Prostate gland (tissue), 2 donors: ENCODE measurements around the gene VWA8. TPM values are rescaled to one million over a fixed set of nuclear protein-coding genes. Genes with fewer than 3 reads are reported as not detected.
"Not testable (repeated sequence)": the region's sequence is repeated elsewhere in the genome, so short reads cannot be mapped to it uniquely, and the experiment has no call there.

Experiments
- DNase-seq: peaks from one replicate; pipeline ENCODE4 v3.0.0-alpha.2; 2019; ENCODE audit warnings: low spot score
- H3K27ac ChIP-seq, 2 donors: fragments of 200-600 bp; sonication (generic); 2 replicates each; pipeline ENCODE4 v1.5.1; 2017 to 2019
- H3K27me3 ChIP-seq: fragments of 200-600 bp; sonication (generic); replicated peaks from 2 replicates; pipeline ENCODE4 v1.5.1; 2019; ENCODE audit not compliant: insufficient read depth
- H3K36me3 ChIP-seq, 2 donors: fragments of 200-600 bp; sonication (generic); 1 replicate in 1 of 2; 2 replicates in 1 of 2; pipeline versions ENCODE4 v1.5.1 to v1.8.1; 2017 to 2019
- H3K4me1 ChIP-seq: fragments of 200-600 bp; sonication (generic); replicated peaks from 2 replicates; pipeline ENCODE4 v1.5.1; 2019
- H3K4me3 ChIP-seq, 2 donors: fragments of 200-600 bp; sonication (generic); 2 replicates each; pipeline ENCODE4 v1.5.1; 2017 to 2019
- H3K9me3 ChIP-seq: fragments of 200-600 bp; sonication (generic); 2 replicates; pipeline ENCODE4 v1.5.1; 2017
- POLR2A ChIP-seq: fragments of 450-650 bp; IDR thresholded peaks from one replicate; pipeline ENCODE4 v1.6.1; 2016; ENCODE audit warnings: antibody characterized with exemption, mild to moderate bottlenecking
- POLR2AphosphoS5 ChIP-seq: sonication (generic); formaldehyde crosslinking; IDR thresholded peaks from one replicate; pipeline ENCODE4 v1.6.1; 2017; ENCODE audit warnings: antibody characterized with exemption
- WGBS: methylation state at CpG from one replicate; pipeline ENCODE4 v1.1.5; 2018; 5-methylcytosine and 5-hydroxymethylcytosine counted together
- intact Hi-C: fragments of 100-400 bp; cut with DNase I; formaldehyde crosslinking; loops from one replicate; pipeline ENCODE4 v1.14.2; 2022
- total RNA-seq, 2 donors: library from RNA; depleted of rRNA; stranded (reverse); fragments of >200 nt; gene quantifications; one replicate each; pipeline ENCODE4 v1.1.0, GENCODE V29; 2016
- TF ChIP-seq, protein P1 (sequence below), 4 experiments: fragments of 200-600 bp in 2 of 4; fragments of 450-650 bp in 2 of 4; sonication (generic) in 2 of 4; IDR thresholded peaks; 1 replicate in 3 of 4; 2 replicates in 1 of 4; pipeline ENCODE4 v1.5.1; 2016 to 2019; ENCODE audit warnings: antibody characterized with exemption in 4 of 4, mild to moderate bottlenecking in 2 of 4, moderate library complexity in 2 of 4

The VWA8 gene
- total RNA-seq, 2 donors from 2014 or later, result 18.1 to 21.8 TPM

DNA sequence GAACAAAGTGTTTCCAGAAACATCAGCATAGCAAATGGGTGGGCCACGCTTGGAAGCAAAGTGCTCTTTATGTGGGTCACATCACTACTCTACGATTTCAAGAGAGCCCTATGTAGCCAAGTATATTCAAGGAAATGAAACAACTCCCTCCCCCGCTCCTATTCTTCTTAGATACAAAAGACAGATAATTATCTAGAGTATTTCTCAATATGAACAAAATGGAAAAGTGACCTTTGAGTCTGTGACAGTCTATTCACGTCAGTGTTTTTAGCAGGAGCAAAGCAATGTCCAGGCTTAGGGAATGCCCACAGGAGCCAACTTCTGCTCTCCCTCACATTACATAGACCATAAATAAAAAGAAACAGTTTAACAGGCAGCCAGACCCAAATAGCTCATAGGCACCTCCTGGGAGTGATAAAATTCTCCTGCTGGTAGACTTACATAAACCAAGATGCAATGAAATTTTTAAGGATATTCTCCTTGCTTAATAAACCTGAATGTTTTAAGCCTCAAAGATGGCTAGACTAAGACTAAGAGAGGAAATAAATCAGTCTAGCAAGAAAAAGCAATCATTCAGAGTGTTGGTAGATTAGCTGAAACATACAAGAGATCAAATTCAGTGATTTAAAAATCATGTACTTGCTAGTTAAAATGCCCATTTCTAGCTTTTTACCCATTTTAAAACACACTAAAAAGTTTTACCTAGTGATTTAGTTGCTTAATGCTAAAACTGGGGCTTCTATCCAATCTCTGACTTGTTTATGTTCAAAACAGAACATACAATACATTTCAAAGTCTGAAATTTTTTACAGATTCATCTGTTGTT lies 320.7 kb downstream of the VWA8 start:
- Histone ChIP-seq H3K27me3 (no peaks in the 10 kb centered on the region), H3K27ac (peak overlapping the region; percentile 5 to 51), H3K9me3 (no peaks in the 10 kb centered on the region), H3K4me3 (no peak overlapping the region), H3K36me3 (no peaks in the 10 kb centered on the region), H3K4me1 (peaks cover 3% of the 10 kb centered on the region)
- intact Hi-C loops, result no loop called here
- WGBS, result 20% methylated on average over 4 of the region's 4 CpGs
- DNase-seq, result peak; percentile 14
- no peak for TF ChIP-seq POLR2A
- TF ChIP-seq, protein P1, sequence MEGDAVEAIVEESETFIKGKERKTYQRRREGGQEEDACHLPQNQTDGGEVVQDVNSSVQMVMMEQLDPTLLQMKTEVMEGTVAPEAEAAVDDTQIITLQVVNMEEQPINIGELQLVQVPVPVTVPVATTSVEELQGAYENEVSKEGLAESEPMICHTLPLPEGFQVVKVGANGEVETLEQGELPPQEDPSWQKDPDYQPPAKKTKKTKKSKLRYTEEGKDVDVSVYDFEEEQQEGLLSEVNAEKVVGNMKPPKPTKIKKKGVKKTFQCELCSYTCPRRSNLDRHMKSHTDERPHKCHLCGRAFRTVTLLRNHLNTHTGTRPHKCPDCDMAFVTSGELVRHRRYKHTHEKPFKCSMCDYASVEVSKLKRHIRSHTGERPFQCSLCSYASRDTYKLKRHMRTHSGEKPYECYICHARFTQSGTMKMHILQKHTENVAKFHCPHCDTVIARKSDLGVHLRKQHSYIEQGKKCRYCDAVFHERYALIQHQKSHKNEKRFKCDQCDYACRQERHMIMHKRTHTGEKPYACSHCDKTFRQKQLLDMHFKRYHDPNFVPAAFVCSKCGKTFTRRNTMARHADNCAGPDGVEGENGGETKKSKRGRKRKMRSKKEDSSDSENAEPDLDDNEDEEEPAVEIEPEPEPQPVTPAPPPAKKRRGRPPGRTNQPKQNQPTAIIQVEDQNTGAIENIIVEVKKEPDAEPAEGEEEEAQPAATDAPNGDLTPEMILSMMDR (IDR thresholded peaks at IDR 0.05), result no peak
- TF ChIP-seq POLR2AphosphoS5, result peak; percentile 41

DNA sequence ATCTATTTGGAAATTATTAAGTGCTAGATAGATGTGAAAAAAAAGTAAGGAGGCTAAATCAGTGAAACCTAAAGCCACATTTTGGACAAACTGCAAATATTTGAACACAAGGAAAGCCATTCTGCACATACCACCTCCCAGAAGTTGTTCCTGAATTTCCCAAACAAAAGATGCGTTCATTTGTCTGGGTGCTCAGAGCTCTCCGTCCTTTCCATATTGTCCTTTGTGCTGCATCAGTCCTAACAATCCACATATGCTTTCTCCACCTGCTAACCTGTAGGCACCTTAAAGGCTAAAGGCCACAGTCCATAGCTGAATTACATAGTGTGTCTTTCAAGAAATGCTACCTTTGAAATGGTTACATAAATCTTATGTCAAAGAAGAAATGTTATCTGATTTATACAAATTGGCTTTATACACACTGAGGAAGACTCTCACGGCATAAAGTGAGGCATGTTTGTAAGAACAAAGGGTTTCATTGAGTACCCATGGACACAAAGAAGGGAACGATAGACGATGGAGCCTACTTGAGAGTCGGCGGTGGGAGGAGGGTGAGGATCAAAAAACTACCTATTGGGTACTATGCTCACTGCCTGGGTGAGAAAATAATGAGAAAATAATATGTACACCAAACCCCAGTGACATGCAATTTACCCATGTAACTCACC lies 321.5 kb downstream of the VWA8 start:
- Histone ChIP-seq H3K4me1 (peaks cover 3% of the 10 kb centered on the region), H3K27me3 (no peaks in the 10 kb centered on the region), H3K36me3 (no peaks in the 10 kb centered on the region), H3K27ac (peak overlapping the region in 1 of 2 donors; percentile 5), H3K4me3 (no peak overlapping the region), H3K9me3 (no peaks in the 10 kb centered on the region)
- TF ChIP-seq POLR2A, result no peak
- TF ChIP-seq, protein P1 (IDR thresholded peaks at IDR 0.05), result no peak
- TF ChIP-seq POLR2AphosphoS5, result no peak
- DNase-seq, result no peak
- WGBS, result 72% methylated on average over 7 of the region's 7 CpGs
- intact Hi-C loops, result no loop called here

DNA sequence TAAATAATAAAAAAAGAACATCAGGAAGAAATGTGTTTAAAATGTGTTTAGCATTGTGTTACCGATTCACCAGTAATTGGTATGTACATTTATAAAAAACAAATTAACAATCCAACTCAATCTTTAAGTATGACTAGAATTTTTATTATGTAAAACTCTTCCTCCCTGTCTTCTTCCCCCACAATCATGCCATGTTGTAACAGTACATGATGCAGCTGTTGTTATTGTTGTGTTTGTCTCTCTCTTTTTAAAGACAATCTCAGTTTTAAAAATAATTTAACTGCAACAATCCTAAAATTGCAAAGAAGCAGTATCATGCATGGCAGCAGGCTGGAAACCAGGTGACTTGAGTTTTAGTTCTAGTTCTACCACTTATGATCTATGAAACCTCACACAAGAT lies 323.3 kb downstream of the VWA8 start:
- Histone ChIP-seq H3K27ac (no peak overlapping the region), H3K27me3 (no peaks in the 10 kb centered on the region), H3K9me3 (no peaks in the 10 kb centered on the region), H3K36me3 (no peaks in the 10 kb centered on the region), H3K4me3 (no peak overlapping the region), H3K4me1 (peaks cover 3% of the 10 kb centered on the region)
- intact Hi-C loops, result no loop called here
- DNase-seq, result no peak
- WGBS, result 72% methylated on average over 1 of the region's 1 CpG
- TF ChIP-seq, protein P1 (IDR thresholded peaks at IDR 0.05), result no peak
- TF ChIP-seq POLR2A (no peak), POLR2AphosphoS5 (no peak)

DNA sequence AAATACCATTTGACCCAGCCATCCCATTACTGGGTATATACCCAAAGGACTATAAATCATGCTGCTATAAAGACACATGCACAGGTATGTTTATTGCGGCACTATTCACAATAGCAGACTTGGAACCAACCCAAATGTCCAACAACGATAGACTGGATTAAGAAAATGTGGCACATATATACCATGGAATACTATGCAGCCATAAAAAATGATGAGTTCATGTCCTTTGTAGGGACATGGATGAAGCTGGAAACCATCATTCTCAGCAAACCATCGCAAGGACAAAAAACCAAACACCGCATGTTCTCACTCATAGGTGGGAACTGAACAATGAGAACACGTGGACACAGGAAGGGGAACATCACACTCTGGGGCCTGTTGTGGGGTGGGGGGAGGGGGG lies 323.9 kb downstream of the VWA8 start:
- H3K27me3 ChIP-seq, H3K9me3 ChIP-seq, H3K4me1 ChIP-seq, H3K4me3 ChIP-seq, H3K36me3 ChIP-seq, intact Hi-C loops, H3K27ac ChIP-seq, DNase-seq: not testable (repeated sequence)
- WGBS, result 90% methylated on average over 3 of the region's 5 CpGs

DNA sequence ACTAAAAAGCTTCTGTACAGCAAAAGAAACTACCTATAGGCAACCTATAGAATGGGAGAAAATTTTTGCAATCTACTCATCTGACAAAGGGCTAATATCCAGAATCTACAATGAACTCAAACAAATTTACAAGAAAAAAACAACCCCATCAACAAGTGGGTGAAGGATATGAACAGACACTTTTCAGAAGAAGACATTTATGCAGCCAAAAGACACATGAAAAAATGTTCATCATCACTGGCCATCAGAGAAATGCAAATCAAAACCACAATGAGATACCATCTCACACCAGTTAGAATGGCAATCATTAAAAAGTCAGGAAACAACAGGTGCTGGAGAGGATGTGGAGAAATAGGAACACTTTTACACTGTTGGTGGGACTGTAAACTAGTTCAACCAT lies 324.3 kb downstream of the VWA8 start:
- H3K9me3 ChIP-seq, H3K27ac ChIP-seq, H3K27me3 ChIP-seq, intact Hi-C loops, DNase-seq, H3K4me3 ChIP-seq, H3K4me1 ChIP-seq, H3K36me3 ChIP-seq: not testable (repeated sequence)

DNA sequence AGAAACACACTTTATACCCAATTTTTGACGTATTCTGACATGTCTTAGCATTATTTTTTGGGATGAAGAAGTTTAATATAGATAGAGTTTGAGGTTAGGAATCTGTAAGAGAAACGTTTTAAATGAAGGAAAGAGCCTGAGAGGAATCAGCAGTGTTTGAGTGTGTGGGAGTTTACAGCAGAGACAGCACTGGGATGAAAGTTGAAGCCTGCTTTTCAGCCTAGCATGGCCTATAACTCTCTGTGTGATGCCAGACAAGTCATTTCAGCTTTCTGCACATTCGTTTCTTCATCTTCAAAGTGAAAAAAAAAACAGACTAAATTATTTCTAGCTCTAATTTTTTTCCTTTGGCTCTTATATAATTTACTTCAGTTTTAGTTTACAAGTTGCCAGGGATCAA lies 326.5 kb downstream of the VWA8 start:
- Histone ChIP-seq H3K4me1 (no peaks in the 10 kb centered on the region), H3K4me3 (no peak overlapping the region), H3K36me3 (no peaks in the 10 kb centered on the region), H3K27me3 (no peaks in the 10 kb centered on the region), H3K27ac (no peak overlapping the region), H3K9me3 (no peaks in the 10 kb centered on the region)
- TF ChIP-seq, protein P1 (IDR thresholded peaks at IDR 0.05), result no peak
- TF ChIP-seq POLR2AphosphoS5 (no peak), POLR2A (no peak)
- DNase-seq, result no peak
- WGBS, result 81% methylated on average over 3 of the region's 3 CpGs
- intact Hi-C loops, result no loop called here
